Esophagus squamous epithelium (tissue), 5 donors: Measurements from ENCODE around the gene SHCBP1. TPM values are rescaled to one million over a fixed set of nuclear protein-coding genes. Genes with fewer than 3 reads are reported as not detected.
A peak's percentile ranks its signal among the peaks of the same experiment; 100 is the strongest.

Experiments used
- DNase-seq: peaks from one replicate; lab custom pipeline; 2025; lab: John Stamatoyannopoulos, UW
- H3K27ac ChIP-seq, 4 donors: fragments of 200-600 bp; sonication (generic); one replicate each; pipeline ENCODE4 v1.5.1; 2016 to 2019; ENCODE audit warnings: mild to moderate bottlenecking in 1 of 4
- H3K27me3 ChIP-seq, 4 donors: fragments of 200-600 bp; sonication (generic); 1 replicate in 3 of 4; 2 replicates in 1 of 4; pipeline versions ENCODE4 v1.5.1 to v1.6.0; 2017 to 2021; ENCODE audit warnings: antibody characterized with exemption in 1 of 4
- H3K36me3 ChIP-seq, 3 donors: fragments of 200-600 bp; sonication (generic); one replicate each; pipeline ENCODE4 v1.5.1; 2016 to 2019
- H3K4me1 ChIP-seq, 3 donors: fragments of 200-600 bp; sonication (generic); one replicate each; pipeline ENCODE4 v1.5.1; 2017 to 2019
- H3K4me3 ChIP-seq, 4 donors: fragments of 200-600 bp; sonication (generic); 1 replicate in 3 of 4; 2 replicates in 1 of 4; pipeline ENCODE4 v1.5.1; 2016 to 2019; ENCODE audit warnings: mild to moderate bottlenecking in 2 of 4, moderate library complexity in 1 of 4
- H3K9me3 ChIP-seq, 3 donors: fragments of 200-600 bp; sonication (generic); one replicate each; pipeline ENCODE4 v1.5.1; 2016 to 2019
- CTCF ChIP-seq, 6 experiments: fragments of 450-650 bp in 4 of 6; fragments of 200-600 bp in 2 of 6; sonication (generic) in 2 of 6; IDR thresholded peaks; one replicate each; pipeline ENCODE4 v1.5.1; 2016 to 2019; ENCODE audit warnings: antibody characterized with exemption in 6 of 6, mild to moderate bottlenecking in 4 of 6, moderate library complexity in 4 of 6
- POLR2A ChIP-seq, 4 donors: fragments of 450-650 bp; IDR thresholded peaks; one replicate each; pipeline ENCODE4 v1.6.1; 2017; ENCODE audit warnings: antibody characterized with exemption in 4 of 4, mild to moderate bottlenecking in 4 of 4, moderate library complexity in 3 of 4
- WGBS, 2 donors: methylation state at CpG; one replicate each; pipeline ENCODE4 v1.1.5; 2018; 5-methylcytosine and 5-hydroxymethylcytosine counted together
- intact Hi-C: fragments of 100-400 bp; cut with DNase I; formaldehyde crosslinking; loops from one replicate; pipeline ENCODE4 v1.15.0; 2022
- total RNA-seq, 4 donors: library from RNA; depleted of rRNA; stranded (reverse); fragments of >200 nt; gene quantifications; one replicate each; pipeline ENCODE4 v1.1.0, GENCODE V29; 2016
- donor health status: DM: yes; HTN: yes; CAD: no.

The SHCBP1 gene, protein sequence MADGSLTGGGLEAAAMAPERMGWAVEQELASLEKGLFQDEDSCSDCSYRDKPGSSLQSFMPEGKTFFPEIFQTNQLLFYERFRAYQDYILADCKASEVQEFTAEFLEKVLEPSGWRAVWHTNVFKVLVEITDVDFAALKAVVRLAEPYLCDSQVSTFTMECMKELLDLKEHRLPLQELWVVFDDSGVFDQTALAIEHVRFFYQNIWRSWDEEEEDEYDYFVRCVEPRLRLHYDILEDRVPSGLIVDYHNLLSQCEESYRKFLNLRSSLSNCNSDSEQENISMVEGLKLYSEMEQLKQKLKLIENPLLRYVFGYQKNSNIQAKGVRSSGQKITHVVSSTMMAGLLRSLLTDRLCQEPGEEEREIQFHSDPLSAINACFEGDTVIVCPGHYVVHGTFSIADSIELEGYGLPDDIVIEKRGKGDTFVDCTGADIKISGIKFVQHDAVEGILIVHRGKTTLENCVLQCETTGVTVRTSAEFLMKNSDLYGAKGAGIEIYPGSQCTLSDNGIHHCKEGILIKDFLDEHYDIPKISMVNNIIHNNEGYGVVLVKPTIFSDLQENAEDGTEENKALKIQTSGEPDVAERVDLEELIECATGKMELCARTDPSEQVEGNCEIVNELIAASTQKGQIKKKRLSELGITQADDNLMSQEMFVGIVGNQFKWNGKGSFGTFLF
- 10 to 100 TPM in 1 of 4 donors, 1 to 10 TPM in 3; 1.9 to 13.7 (median 6.9) TPM for total RNA-seq

DNA sequence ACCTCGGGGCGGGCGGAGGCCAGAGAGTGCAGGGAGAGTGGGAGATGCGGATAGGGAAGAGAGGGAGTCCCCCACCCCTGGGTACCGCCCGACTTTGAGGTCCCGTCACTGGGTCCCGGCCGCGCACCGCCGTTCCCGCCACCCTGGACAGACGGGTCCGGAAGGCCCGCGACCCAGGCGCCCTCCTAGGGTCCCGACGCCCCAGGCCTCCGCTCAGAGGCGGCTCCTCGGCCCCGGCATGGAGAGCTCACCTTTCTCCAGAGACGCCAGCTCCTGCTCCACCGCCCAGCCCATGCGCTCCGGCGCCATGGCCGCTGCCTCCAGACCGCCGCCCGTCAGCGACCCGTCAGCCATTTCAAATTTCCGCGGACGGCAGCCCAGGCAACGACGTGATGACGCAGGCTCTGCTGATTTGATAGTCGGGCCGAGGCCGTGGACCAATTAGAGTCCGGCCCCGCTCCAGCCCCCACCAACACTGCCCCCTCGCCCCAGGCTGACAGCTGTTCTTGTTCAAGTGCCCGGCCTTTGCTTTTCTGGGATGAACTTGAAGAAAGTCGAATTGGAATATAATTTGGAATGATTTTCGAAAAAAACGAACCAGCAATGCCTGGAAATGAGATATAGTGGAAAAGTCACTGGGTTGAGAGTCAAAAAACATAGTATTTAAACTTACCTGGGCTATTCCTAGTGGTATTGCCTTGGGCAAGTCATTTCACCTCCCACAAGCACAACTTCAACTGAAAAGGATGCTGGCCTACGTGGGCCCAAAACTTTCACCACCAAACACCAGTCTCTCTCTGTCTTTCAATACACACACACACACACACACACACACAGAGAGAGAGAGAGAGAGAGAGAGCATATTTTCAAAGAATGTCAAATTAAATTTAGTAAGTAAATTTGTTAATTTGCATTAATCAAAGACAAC is at the start of gene SHCBP1:
Gene SHCBP1, minus strand, starts transcription at position 374 of the 928 bp plus-strand sequence. Its CDS starts 20 bp downstream, at position 354.
- Histone ChIP-seq H3K4me3 (peak within 1 kb of the TSS; percentile 62 to 84 (median 70)), H3K4me1 (peaks cover 5 to 18% (median 5%) of the 10 kb centered on the region in 3 donors), H3K9me3 (no peaks in the 10 kb centered on the region), H3K27ac (peak within 1 kb of the TSS in 3 of 4 donors; percentile 23 to 62 (median 47)), H3K36me3 (no peaks in the 10 kb centered on the region), H3K27me3 (no peaks in the 10 kb centered on the region)
- peak; percentile 33 for DNase-seq
- 3 to 4% methylated on average over 5 to 19 of the region's 52 CpGs for WGBS, 2 donors
- intact Hi-C loops = no loop called here
- TF ChIP-seq CTCF (IDR thresholded peaks at IDR 0.05) (no peak), POLR2A (IDR thresholded peaks at IDR 0.05) (no peak)

DNA sequence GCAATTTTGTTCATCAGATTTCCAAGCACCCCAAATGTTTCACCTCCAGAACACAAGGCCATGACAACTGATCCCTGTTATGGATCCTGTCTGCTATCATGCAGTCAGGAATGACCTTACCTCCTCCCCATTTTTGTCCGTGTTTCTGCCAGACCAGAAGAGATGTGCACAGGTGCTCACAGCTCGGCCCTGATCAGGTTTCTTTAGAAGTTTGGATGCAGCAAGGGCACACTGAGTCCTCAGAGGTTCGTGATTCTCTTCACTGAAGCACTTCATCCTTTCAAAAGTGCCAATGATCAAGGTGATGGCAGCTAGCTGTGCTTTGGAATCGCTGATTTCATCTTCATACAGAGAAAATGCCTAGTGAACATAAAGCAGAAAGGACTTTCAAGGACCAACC is 40.9 kb upstream of the SHCBP1 start:
- WGBS, 2 donors = 65 to 70% methylated on average over 4 of the region's 4 CpGs
- H3K27ac ChIP-seq = no peak overlapping the region
- no peak for DNase-seq
- H3K36me3 ChIP-seq = peaks cover 0 to 99% (median 41%) of the 10 kb centered on the region in 3 donors
- no peak overlapping the region for H3K4me3 ChIP-seq
- no peaks in the 10 kb centered on the region for H3K4me1 ChIP-seq
- TF ChIP-seq CTCF (IDR thresholded peaks at IDR 0.05) (no peak), POLR2A (IDR thresholded peaks at IDR 0.05) (no peak)
- H3K27me3 ChIP-seq = no peaks in the 10 kb centered on the region
- intact Hi-C loops = no loop called here
- no peaks in the 10 kb centered on the region for H3K9me3 ChIP-seq

DNA sequence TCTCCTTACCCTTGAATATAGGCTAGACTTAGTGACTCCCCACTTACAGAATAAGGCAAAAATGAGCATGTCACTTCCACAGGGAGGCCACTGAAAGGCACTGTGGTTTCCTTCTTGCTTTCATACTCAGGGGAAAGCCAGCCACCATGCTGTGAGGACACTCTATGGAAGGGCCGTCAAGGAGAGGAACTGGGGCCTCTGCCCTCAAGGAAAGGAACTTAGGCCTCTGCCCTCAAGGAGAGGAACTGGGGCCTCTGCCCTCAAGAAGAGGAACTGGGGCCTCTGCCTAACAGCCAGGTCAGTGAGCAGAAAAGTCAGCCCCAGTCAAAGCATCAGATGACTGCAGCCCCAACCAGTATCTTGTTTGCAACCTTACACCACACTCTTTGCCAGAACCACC is 37.7 kb upstream of the SHCBP1 start:
- H3K27ac ChIP-seq = no peak overlapping the region
- TF ChIP-seq CTCF (IDR thresholded peaks at IDR 0.05) = no peak
- no peak for TF ChIP-seq POLR2A (IDR thresholded peaks at IDR 0.05)
- intact Hi-C loops = no loop called here
- H3K27me3 ChIP-seq = no peaks in the 10 kb centered on the region
- H3K4me1 ChIP-seq = no peaks in the 10 kb centered on the region
- peaks cover 0 to 70% (median 31%) of the 10 kb centered on the region in 3 donors for H3K36me3 ChIP-seq
- DNase-seq = no peak
- H3K4me3 ChIP-seq = no peak overlapping the region
- no peaks in the 10 kb centered on the region for H3K9me3 ChIP-seq
- WGBS, 2 donors = 60% methylated on average over 1 of the region's 1 CpG

DNA sequence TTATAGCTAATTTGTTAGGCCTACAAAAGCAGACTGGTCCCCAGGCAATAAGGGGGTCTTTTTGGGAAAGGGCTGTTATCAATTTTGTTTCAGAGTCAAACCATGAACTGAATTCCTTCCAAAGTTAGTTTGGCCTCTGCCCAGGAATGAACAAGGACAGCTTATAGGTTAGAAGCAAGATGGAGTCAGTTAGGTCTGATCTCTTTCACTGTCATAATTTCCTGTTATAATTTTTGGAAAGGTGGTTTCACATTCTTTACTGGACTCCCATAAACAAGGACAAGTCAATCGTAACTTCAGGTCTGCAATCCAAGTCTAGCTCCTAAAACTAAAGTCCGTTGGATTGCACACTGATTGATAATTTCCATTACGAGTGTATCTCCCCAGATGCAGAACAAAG is 30.1 kb upstream of the SHCBP1 start:
- WGBS, 2 donors = 84 to 92% methylated on average over 3 of the region's 3 CpGs
- intact Hi-C loops = no loop called here
- Histone ChIP-seq H3K27ac (no peak overlapping the region), H3K4me1 (no peaks in the 10 kb centered on the region), H3K27me3 (no peaks in the 10 kb centered on the region), H3K4me3 (no peak overlapping the region), H3K9me3 (no peaks in the 10 kb centered on the region), H3K36me3 (no peaks in the 10 kb centered on the region)
- TF ChIP-seq POLR2A (IDR thresholded peaks at IDR 0.05) (no peak), CTCF (IDR thresholded peaks at IDR 0.05) (no peak)
- DNase-seq = no peak
